Neural progenitor cell (in vitro differentiated cells): ENCODE data around the gene SNCAIP. TPM values are rescaled to one million over a fixed set of nuclear protein-coding genes. Genes with fewer than 3 reads are reported as not detected.

Experiments used
- DNase-seq: peaks from one replicate; pipeline ENCODE4 v3.0.0-alpha.2; 2016; ENCODE audit warnings: low spot score
- H2AFZ ChIP-seq: fragments of 200-600 bp; sonication (generic); replicated peaks from 2 replicates; pipeline ENCODE4 v1.6.1; 2016; ENCODE audit warnings: antibody characterized with exemption
- H3F3A ChIP-seq: fragments of 200-600 bp; sonication (generic); 2 replicates; pipeline ENCODE4 v1.6.1; 2016; ENCODE audit warnings: antibody characterized with exemption, low read depth
- H3K27ac ChIP-seq: fragments of 200-600 bp; sonication (generic); 2 replicates; pipeline ENCODE4 v1.5.1; 2016; ENCODE audit warnings: mild to moderate bottlenecking
- H3K27me3 ChIP-seq: fragments of 200-600 bp; sonication (generic); 2 replicates; pipeline ENCODE4 v1.6.1; 2016; ENCODE audit warnings: mild to moderate bottlenecking, moderate library complexity
- H3K36me3 ChIP-seq: fragments of 200-600 bp; sonication (generic); 2 replicates; pipeline ENCODE4 v1.5.1; 2016
- H3K4me1 ChIP-seq: fragments of 200-600 bp; sonication (generic); 2 replicates; pipeline ENCODE4 v1.6.1; 2016; ENCODE audit warnings: mixed run types
- H3K4me2 ChIP-seq: fragments of 200-600 bp; sonication (generic); 2 replicates; pipeline ENCODE4 v1.6.1; 2016
- H3K4me3 ChIP-seq: fragments of 200-600 bp; sonication (generic); 2 replicates; pipeline ENCODE4 v1.5.1; 2016
- H3K79me2 ChIP-seq: fragments of 200-600 bp; sonication (generic); 2 replicates; pipeline ENCODE4 v1.6.1; 2016; ENCODE audit warnings: low read depth
- H3K9ac ChIP-seq: fragments of 200-600 bp; sonication (generic); 2 replicates; pipeline ENCODE4 v1.6.1; 2016
- H3K9me3 ChIP-seq: fragments of 200-600 bp; sonication (generic); 2 replicates; pipeline ENCODE4 v1.5.1; 2016; ENCODE audit warnings: low read depth
- H4K20me1 ChIP-seq: fragments of 200-600 bp; sonication (generic); 2 replicates; pipeline ENCODE4 v1.6.1; 2016; ENCODE audit warnings: low read depth
- H3K27ac Mint-ChIP-seq: 3 replicates; pipeline ENCODE4 v1.8.0; 2021; ENCODE audit warnings: mixed read lengths
- H3K27me3 Mint-ChIP-seq: 2 replicates; pipeline ENCODE4 v1.8.0; 2022; ENCODE audit warnings: low read depth, mild to moderate bottlenecking, inconsistent platforms, moderate library complexity, mixed read lengths; ENCODE audit not compliant: insufficient read depth
- H3K36me3 Mint-ChIP-seq: 3 replicates; pipeline ENCODE4 v1.8.0; 2021; ENCODE audit warnings: mixed read lengths
- H3K4me1 Mint-ChIP-seq: 3 replicates; pipeline ENCODE4 v1.8.0; 2021; ENCODE audit warnings: mixed read lengths
- H3K4me3 Mint-ChIP-seq: 3 replicates; pipeline ENCODE4 v1.8.0; 2021; ENCODE audit warnings: mild to moderate bottlenecking, moderate library complexity, mixed read lengths
- H3K9me3 Mint-ChIP-seq: 3 replicates; pipeline ENCODE4 v1.8.0; 2020; ENCODE audit warnings: mixed read lengths
- EZH2 ChIP-seq: fragments of 200-600 bp; sonication (generic); IDR thresholded peaks from 2 replicates; pipeline ENCODE4 v1.6.1; 2017; ENCODE audit warnings: antibody characterized with exemption, mild to moderate bottlenecking, moderate library complexity
- EZH2phosphoT487 ChIP-seq: fragments of 200-600 bp; sonication (generic); IDR thresholded peaks from 2 replicates; pipeline ENCODE4 v1.6.1; 2017; ENCODE audit warnings: antibody characterized with exemption
- total RNA-seq: library from RNA; depleted of rRNA; stranded (reverse); fragments of >200 nt; gene quantifications from 2 replicates; pipeline ENCODE4 v1.2.3, GENCODE V29; 2015; ENCODE audit warnings: low replicate concordance
- TF ChIP-seq, protein P1 (sequence below): fragments of 200-600 bp; sonication (generic); IDR thresholded peaks from 2 replicates; pipeline ENCODE4 v1.5.1; 2017; ENCODE audit warnings: antibody characterized with exemption, mild to moderate bottlenecking

Gene SNCAIP
- total RNA-seq, 1 donor from 2014 or later: 4.8 TPM

DNA sequence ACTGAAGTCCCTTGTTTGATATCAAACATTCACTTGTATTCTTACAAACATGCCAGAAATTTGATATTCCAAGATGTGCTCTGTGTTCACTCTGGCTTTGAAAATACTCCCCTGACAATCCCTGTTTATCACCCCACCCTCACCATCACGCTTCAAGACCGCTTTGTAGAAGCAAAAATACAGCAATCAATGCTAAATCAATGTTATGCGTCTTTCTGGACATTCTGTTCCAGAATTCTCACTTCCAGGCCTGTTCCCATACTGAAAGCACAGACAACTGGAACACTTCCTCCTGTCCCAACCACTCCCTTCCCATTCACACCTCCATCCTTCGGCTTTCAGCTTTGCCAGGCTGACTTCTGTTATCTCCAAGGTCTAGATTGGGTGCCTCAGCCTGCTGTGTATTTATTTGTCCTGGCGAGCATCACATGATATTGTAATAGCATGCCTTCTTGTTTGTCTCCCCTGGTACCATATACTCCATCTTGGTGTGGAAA is 72.8 kb downstream of the SNCAIP start:
- Histone ChIP-seq H2AFZ (no peak overlapping the region), H3K4me3 (no peak overlapping the region), H3K27ac (no peak overlapping the region), H3K9ac (no peak overlapping the region), H3K4me2 (no peak overlapping the region), H3K36me3 (no peaks in the 10 kb centered on the region), H3K27me3 (no peaks in the 10 kb centered on the region), H3K4me1 (peaks cover 5% of the 10 kb centered on the region), H3F3A (no peaks in the 10 kb centered on the region), H4K20me1 (no peaks in the 10 kb centered on the region), H3K9me3 (no peaks in the 10 kb centered on the region), H3K79me2 (no peaks in the 10 kb centered on the region)
- no peaks in the 10 kb centered on the region for H3K4me1 Mint-ChIP-seq
- no peaks in the 10 kb centered on the region for H3K27me3 Mint-ChIP-seq
- no peaks in the 10 kb centered on the region for H3K36me3 Mint-ChIP-seq
- H3K27ac Mint-ChIP-seq: no peak overlapping the region
- no peak overlapping the region for H3K4me3 Mint-ChIP-seq
- H3K9me3 Mint-ChIP-seq: peaks cover 3% of the 10 kb centered on the region
- no peak for DNase-seq
- no peak for TF ChIP-seq EZH2
- TF ChIP-seq, protein P1, sequence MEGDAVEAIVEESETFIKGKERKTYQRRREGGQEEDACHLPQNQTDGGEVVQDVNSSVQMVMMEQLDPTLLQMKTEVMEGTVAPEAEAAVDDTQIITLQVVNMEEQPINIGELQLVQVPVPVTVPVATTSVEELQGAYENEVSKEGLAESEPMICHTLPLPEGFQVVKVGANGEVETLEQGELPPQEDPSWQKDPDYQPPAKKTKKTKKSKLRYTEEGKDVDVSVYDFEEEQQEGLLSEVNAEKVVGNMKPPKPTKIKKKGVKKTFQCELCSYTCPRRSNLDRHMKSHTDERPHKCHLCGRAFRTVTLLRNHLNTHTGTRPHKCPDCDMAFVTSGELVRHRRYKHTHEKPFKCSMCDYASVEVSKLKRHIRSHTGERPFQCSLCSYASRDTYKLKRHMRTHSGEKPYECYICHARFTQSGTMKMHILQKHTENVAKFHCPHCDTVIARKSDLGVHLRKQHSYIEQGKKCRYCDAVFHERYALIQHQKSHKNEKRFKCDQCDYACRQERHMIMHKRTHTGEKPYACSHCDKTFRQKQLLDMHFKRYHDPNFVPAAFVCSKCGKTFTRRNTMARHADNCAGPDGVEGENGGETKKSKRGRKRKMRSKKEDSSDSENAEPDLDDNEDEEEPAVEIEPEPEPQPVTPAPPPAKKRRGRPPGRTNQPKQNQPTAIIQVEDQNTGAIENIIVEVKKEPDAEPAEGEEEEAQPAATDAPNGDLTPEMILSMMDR: no peak
- no peak for TF ChIP-seq EZH2phosphoT487

DNA sequence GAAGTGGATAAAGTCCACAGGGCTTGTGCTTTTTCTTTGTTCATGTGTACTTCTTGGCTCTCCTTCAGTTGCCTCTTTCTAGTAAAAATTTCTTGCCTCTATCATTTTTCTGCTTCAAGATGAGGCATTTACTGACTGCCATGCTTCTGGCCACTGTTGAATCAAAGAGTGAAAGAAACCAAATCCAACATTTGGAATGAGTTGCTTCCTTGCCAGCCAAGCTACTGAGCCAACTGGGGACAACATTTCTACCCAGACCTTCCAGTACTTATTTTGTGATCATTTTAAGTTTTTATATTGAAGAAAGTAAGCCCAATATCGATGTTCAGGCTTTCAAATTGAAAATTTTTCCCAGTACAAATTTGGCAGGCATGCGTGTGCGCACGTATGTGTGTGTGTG is 73.2 kb downstream of the SNCAIP start:
- H3K4me2 ChIP-seq: no peak overlapping the region
- no peaks in the 10 kb centered on the region for H3K27me3 ChIP-seq
- H3K9me3 ChIP-seq: no peaks in the 10 kb centered on the region
- no peak overlapping the region for H3K4me3 ChIP-seq
- Mint-ChIP-seq H3K27me3 (no peaks in the 10 kb centered on the region), H3K36me3 (no peaks in the 10 kb centered on the region), H3K4me3 (no peak overlapping the region), H3K27ac (no peak overlapping the region), H3K4me1 (no peaks in the 10 kb centered on the region), H3K9me3 (peaks cover 3% of the 10 kb centered on the region)
- no peaks in the 10 kb centered on the region for H3K36me3 ChIP-seq
- H3K9ac ChIP-seq: no peak overlapping the region
- H4K20me1 ChIP-seq: no peaks in the 10 kb centered on the region
- TF ChIP-seq, protein P1: no peak
- TF ChIP-seq EZH2phosphoT487 (no peak), EZH2 (no peak)
- no peaks in the 10 kb centered on the region for H3F3A ChIP-seq
- no peak overlapping the region for H2AFZ ChIP-seq
- DNase-seq: no peak
- H3K79me2 ChIP-seq: no peaks in the 10 kb centered on the region
- H3K4me1 ChIP-seq: peaks cover 5% of the 10 kb centered on the region
- H3K27ac ChIP-seq: no peak overlapping the region

DNA sequence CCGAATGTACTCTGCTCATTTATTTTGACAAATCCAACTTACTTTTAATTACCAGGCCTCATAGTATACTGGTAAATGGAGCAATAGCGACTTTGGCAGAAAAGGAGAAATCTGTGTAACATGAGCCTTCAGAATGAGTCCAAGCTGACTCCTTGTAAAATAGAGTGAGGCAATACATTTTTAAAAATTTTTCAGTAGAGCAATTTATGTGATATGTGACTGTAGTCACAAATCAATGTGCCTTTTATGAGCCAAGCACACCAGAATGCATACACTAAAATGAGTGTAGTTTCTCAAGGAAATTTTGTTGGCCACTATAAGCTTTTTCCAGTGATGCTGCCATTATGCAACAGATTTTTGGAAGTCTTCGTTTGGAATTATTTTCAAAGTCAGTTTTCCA is 73.8 kb downstream of the SNCAIP start:
- Mint-ChIP-seq H3K27ac (no peak overlapping the region), H3K36me3 (no peaks in the 10 kb centered on the region), H3K4me1 (peaks cover 2% of the 10 kb centered on the region)

More for the DNA sequence above, 73.8 kb downstream of the SNCAIP start:
- Histone ChIP-seq H4K20me1 (no peaks in the 10 kb centered on the region), H3K27ac (no peak overlapping the region), H3K4me1 (peaks cover 5% of the 10 kb centered on the region), H3K4me2 (no peak overlapping the region), H3F3A (no peaks in the 10 kb centered on the region), H3K9me3 (no peaks in the 10 kb centered on the region), H3K9ac (no peak overlapping the region), H2AFZ (no peak overlapping the region), H3K79me2 (no peaks in the 10 kb centered on the region), H3K4me3 (no peak overlapping the region), H3K27me3 (no peaks in the 10 kb centered on the region), H3K36me3 (no peaks in the 10 kb centered on the region)
- TF ChIP-seq EZH2phosphoT487 (no peak), EZH2 (no peak)
- TF ChIP-seq, protein P1: no peak
- H3K27me3 Mint-ChIP-seq: no peaks in the 10 kb centered on the region
- no peak for DNase-seq
- H3K9me3 Mint-ChIP-seq: peaks cover 3% of the 10 kb centered on the region
- H3K4me3 Mint-ChIP-seq: no peak overlapping the region
